ELR (cell line): Measurements from ENCODE around the gene PML.

Experiments used
- DNase-seq: peaks from one replicate; pipeline ENCODE4 v3.0.0-alpha.2; 2015; ENCODE audit warnings: low read depth

The PML gene, protein sequence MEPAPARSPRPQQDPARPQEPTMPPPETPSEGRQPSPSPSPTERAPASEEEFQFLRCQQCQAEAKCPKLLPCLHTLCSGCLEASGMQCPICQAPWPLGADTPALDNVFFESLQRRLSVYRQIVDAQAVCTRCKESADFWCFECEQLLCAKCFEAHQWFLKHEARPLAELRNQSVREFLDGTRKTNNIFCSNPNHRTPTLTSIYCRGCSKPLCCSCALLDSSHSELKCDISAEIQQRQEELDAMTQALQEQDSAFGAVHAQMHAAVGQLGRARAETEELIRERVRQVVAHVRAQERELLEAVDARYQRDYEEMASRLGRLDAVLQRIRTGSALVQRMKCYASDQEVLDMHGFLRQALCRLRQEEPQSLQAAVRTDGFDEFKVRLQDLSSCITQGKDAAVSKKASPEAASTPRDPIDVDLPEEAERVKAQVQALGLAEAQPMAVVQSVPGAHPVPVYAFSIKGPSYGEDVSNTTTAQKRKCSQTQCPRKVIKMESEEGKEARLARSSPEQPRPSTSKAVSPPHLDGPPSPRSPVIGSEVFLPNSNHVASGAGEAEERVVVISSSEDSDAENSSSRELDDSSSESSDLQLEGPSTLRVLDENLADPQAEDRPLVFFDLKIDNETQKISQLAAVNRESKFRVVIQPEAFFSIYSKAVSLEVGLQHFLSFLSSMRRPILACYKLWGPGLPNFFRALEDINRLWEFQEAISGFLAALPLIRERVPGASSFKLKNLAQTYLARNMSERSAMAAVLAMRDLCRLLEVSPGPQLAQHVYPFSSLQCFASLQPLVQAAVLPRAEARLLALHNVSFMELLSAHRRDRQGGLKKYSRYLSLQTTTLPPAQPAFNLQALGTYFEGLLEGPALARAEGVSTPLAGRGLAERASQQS

DNA sequence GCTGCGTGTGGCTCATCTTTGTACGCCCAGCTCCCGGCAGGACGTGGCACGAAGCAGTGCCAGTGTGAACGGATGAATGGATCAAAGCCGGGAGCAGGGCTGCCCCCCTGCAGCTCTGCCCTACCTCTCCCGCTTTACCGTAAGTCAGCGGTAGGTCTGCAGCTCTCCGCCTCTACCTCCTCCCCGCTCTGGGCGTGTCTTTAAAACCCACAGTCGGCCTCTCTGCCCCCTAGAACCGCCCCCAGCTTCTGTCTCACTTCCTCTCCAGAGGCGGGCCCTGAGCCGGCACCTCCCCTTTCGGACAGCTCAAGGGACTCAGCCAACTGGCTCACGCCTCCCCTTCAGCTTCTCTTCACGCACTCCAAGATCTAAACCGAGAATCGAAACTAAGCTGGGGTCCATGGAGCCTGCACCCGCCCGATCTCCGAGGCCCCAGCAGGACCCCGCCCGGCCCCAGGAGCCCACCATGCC is at the start of gene PML:
Gene PML (plus strand): TSS at position 304 of the 471 bp plus-strand sequence. CDS start 97 bp downstream, at position 401.
- peak; percentile 97 for DNase-seq

DNA sequence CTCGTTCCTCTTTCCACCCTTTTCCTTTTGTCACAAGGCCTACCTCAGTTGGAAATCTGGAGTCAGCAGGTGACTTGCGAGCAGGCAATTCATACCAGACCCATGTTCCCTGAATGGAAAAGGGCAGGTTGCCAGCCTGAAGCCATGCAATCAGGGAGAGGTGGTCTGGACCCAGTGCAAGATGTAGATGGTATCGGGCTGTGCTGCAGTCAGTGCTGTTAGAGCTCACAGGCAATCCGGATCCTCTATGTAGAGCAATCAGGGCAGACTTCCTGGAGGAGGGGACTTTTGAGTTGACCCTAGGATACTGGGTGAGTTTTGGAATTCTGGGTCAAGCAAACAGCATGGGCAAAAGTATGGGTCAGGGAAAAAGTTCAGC is 49.4 kb upstream of the PML start:
- DNase-seq, result no peak

DNA sequence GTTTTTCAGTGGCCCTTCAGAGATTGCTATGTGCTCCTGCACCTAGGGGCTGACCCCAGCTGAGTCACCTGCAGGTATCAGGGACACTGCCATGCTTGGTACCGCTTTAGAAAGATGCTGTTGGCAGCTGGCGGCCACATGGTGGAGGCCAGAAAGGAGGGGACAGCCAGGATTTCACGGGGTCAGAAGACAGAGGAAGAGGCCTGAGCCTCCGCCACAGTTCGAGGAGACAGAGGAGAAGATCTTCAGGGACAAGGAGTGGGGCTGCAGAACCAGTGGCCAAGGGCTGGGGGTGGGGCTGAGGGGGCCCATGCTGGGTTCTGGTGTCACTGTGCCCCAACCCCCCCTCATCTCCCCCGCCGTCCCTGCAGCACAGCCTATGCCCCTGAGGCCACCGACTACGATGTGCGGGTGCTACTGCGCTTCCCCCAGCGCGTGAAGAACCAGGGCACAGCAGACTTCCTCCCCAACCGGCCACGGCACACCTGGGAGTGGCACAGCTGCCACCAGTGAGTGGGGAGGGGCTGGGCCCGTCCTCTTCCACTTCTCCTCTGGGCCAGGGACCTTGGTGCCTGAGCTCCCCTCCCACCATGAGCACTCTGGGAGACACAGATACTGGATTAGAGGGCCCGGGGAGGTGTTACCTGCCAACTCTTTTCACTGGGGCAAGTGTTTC is 48.3 kb upstream of the PML start:
- no peak for DNase-seq

- no peak for DNase-seq
Measured at GRCh38 chr15:73946795-73947370, 47.6 kb upstream of the PML start.

GRCh38 chr15:73947651-73948050 is 46.9 kb upstream of the PML start:
- no peak for DNase-seq

GRCh38 chr15:73948396-73948795 is 46.1 kb upstream of the PML start:
- DNase-seq, result no peak

- no peak for DNase-seq
Measured at GRCh38 chr15:73948982-73949381, 45.5 kb upstream of the PML start.

DNA sequence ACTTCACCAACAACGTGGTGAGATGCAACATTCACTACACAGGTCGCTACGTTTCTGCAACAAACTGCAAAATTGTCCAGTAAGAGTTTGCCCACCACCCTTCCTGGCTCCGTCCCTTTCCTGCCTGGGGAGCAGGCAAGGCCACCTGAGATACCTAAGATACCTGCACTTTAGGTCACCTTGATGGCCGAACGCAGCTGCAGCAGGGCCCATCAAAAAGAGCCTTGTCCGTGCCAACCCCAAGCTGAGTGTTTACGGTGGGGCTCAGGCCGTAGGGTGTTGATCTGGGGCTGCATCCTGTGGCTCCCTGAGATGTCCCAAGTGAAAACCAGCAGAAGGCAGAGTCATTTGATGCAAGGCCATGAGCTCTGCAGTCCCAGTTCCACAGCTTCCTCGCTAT is 45.0 kb upstream of the PML start:
- DNase-seq, result no peak

DNA sequence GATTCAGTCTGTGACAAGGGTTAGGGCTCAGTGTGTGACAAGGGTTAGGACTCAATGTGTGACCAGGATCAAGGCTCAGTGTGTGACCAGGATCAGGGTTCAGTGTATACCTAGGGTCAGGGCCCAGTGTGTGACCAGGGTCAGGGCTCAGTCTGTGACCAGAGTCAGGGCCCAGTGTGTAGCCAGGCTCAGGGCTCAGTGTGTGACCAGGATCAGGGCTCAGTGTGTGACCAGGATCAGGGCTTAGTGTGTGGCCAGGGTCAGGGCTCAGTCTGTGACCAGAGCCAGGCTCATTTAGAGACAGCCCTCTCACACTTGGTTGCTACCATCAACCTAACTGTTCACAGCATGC is 44.1 kb upstream of the PML start:
- no peak for DNase-seq

- DNase-seq, result peak; percentile 97
Measured at GRCh38 chr15:73950831-73951561, 43.5 kb upstream of the PML start.

GRCh38 chr15:73951601-73952000 is 42.9 kb upstream of the PML start:
- DNase-seq, result no peak

DNA sequence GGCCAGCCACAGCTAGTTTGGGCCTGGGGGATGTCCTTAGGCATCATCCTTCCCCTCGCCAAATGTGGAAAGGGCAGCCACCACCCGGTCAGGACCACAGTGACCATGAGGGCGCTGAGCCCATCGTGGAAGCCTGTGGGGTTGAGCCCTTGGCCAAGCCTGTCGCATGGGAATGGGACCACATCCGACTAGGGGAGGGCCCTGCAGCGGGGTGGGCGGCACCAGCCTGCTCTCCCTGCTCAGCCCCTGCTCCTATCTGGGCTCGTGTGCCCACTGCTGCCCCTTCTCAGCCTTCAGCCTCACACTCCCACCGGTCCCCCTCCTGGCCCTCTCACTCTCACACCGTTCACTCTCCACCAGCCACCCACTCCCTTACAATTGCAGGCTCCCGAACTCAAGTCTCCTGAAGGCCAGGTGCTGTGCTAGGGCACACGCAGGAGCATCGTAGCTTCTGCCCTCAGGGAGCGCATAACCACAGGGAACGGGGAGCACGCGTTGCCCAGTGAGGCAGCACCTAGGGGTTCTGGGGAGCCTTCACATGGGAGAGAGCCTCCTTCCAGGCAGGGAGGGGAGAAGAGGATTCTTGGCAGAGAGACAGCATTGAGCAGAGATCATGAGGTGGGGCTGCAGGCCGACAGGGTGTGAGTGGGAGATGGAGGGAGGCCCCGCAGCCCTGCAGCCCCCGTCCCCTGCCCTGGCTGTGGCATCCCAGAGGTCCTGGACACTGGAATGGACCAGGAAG is 42.2 kb upstream of the PML start:
- DNase-seq, result no peak

GRCh38 chr15:73952913-73953750 is 41.4 kb upstream of the PML start:
- no peak for DNase-seq

GRCh38 chr15:73954188-73955145 is 40.0 kb upstream of the PML start:
- no peak for DNase-seq

GRCh38 chr15:73955326-73955725 is 39.2 kb upstream of the PML start:
- no peak for DNase-seq

GRCh38 chr15:73955861-73956742 is 38.4 kb upstream of the PML start:
- DNase-seq, result no peak

- peak; percentile 98 for DNase-seq
Measured at GRCh38 chr15:73956743-73957135, 37.8 kb upstream of the PML start.

DNA sequence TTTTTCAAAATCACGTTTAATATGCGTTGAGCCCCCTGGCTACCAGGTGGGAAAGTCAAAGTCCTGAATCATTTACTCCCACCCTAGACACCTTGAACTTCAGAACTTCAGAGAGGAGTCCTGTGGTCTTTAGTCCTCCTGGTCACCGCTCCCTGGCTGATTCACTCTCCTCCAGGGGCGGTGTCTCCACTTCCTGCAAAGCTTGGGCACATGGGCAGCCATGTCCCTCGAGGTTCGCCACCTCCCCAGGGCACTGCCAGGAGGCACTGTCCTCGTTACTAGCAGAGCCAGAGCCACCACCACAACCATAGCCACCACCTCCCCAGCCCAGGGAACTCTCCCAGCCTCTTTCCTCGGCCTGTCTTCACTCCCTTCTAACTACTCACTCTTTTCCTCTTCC is 37.2 kb upstream of the PML start:
- DNase-seq, result peak; percentile 61
